Natural killer cell treated with Interleukin-12 subunit alpha and Interleukin-12 subunit beta and Interleukin-15 and Interleukin-18, amount 100 ng/mL, for 72 hours (primary cell): ENCODE results near the gene RBM3. TPM values are rescaled to one million over a fixed set of nuclear protein-coding genes. Genes with fewer than 3 reads are reported as not detected.

ENCODE experiments used
- ATAC-seq, 2 donors: fragments of 150-1000 bp; cut with Tn5 transposase in 1 of 2; sonication (Bioruptor Pico), chemical (Tn5 transposase) in 1 of 2; 2 replicates each; pipeline ENCODE4 v1.10.0; 2021
- DNase-seq: peaks from one replicate; pipeline ENCODE4 v3.0.0; 2022; ENCODE audit warnings: low spot score
- H3K27ac Mint-ChIP-seq, 2 donors: 1 replicate in 1 of 2; 2 replicates in 1 of 2; pipeline ENCODE4 v1.8.0; 2022; ENCODE audit warnings: mixed read lengths in 2 of 2, mild to moderate bottlenecking in 1 of 2, moderate library complexity in 1 of 2
- H3K27me3 Mint-ChIP-seq, 2 donors: 1 replicate in 1 of 2; 2 replicates in 1 of 2; pipeline ENCODE4 v1.8.0; 2022; ENCODE audit warnings: mixed read lengths in 2 of 2
- H3K36me3 Mint-ChIP-seq: one replicate; pipeline ENCODE4 v1.8.0; 2022; ENCODE audit warnings: mixed read lengths
- H3K4me1 Mint-ChIP-seq, 2 donors: 1 replicate in 1 of 2; 2 replicates in 1 of 2; pipeline ENCODE4 v1.8.0; 2022; ENCODE audit warnings: low read depth in 2 of 2, mixed read lengths in 2 of 2, mild to moderate bottlenecking in 1 of 2
- H3K4me3 Mint-ChIP-seq: one replicate; pipeline ENCODE4 v1.8.0; 2022; ENCODE audit warnings: mixed read lengths
- H3K9me3 Mint-ChIP-seq: 2 replicates; pipeline ENCODE4 v1.8.0; 2022; ENCODE audit warnings: mixed read lengths
- total RNA-seq, 2 donors: library from RNA; stranded (reverse); gene quantifications; one replicate each; pipeline ENCODE4 v1.2.3, GENCODE V29; 2022

RBM3 gene
- total RNA-seq, 2 donors from 2014 or later = 329 to 362 TPM

DNA sequence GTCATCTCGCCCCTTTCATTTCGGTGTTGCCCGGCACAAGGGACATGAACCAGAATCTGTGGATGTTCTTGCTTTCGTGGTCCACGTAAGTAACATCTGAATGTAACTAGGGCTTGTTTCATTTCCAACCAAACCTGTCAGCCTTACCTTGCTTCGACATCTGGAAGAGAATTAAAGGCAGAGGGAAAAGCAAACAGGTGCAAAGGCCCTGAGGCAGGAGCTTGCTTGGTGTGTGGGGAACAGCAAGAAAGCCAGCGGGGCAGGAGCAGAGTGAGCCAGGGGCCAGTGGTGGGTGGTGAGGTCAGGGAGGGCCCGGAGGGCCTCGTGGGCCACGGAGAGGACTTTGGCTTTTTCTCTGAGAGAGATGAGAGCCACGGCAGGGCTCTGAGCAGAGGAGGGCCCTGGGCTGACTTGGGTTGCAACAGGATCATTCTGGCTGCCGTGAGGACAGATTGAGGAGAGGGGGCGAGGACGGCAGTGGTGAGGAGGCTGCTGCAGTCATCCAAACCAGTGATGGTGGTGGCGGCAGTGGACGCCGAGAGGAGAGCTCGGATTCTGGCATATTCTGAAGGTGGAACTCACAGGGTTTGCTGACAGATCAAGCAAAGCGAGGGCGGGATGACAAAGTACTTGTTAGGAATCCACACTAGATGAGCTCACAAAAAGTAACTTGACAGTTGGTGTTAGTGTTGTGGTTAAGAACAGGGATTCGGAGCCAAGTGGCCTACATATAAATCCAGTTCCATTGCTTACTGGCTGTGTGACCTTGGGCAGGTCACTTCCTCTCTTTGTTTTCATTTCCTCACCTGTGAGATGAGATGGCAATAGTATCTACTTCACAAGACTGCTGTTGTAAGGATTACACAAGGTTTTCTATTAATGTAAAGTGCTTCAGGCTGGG, 16.2 kb downstream of the RBM3 start:
- Mint-ChIP-seq H3K27ac (no peak overlapping the region), H3K36me3 (no peaks in the 10 kb centered on the region), H3K27me3 (peaks cover 0 to 6% of the 10 kb centered on the region in 2 donors), H3K9me3 (no peaks in the 10 kb centered on the region), H3K4me1 (no peaks in the 10 kb centered on the region), H3K4me3 (no peak overlapping the region)
- ATAC-seq (no peak), DNase-seq (no peak)

DNA sequence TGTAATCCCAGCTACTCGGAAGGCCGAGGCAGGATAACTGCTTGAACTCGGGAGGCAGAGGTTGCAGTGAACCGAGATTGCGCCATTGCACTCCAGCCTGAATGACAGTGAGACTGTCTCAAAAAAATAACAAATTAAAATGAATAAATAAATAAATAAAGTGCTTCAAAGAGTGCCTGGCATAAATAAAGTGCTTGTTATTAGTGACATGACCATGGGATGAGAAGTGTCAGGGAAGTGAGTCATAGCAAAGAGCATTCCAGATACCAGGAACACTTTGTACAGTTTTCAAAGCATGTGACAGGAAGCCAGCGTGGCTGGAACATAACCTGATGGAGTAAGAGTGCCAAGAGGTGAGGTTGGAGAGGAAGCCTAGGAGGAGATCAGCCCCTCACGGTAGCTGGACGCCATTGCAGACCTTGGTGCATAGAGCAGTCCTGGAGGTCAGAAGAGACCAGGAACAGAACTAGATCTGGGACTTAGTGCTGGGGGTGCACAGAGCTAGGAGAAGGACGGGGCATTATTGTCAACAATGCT, 17.0 kb downstream of the RBM3 start:
- Mint-ChIP-seq H3K4me1 (no peaks in the 10 kb centered on the region), H3K27ac (no peak overlapping the region), H3K4me3 (no peak overlapping the region), H3K9me3 (no peaks in the 10 kb centered on the region), H3K36me3 (no peaks in the 10 kb centered on the region), H3K27me3 (peaks cover 0 to 6% of the 10 kb centered on the region in 2 donors)
- DNase-seq = no peak
- no peak for ATAC-seq

DNA sequence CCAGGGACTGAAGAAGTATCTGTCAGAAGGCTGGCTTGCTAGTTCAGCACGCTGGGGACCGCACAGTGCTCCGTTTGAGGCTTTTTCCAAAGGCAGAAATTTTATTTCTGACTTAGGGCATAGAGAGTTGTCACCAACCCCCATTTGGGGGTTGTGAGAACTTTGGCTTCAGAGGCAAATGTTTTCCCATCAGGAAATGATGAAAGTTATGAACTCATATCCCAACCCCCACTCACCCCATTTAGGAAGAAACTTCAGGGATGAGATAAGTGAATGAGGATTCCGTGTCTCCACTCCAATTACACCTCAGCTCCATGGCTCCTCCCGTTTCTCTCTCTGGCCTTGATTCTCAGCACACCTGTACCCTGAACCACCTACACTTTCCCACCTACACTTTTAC, 18.7 kb downstream of the RBM3 start:
- ATAC-seq (no peak), DNase-seq (no peak)
- H3K27ac Mint-ChIP-seq = no peak overlapping the region
- peaks cover 7% of the 10 kb centered on the region in 2 donors for H3K4me1 Mint-ChIP-seq
- no peaks in the 10 kb centered on the region for H3K36me3 Mint-ChIP-seq
- peaks cover 0 to 6% of the 10 kb centered on the region in 2 donors for H3K27me3 Mint-ChIP-seq
- no peak overlapping the region for H3K4me3 Mint-ChIP-seq
- H3K9me3 Mint-ChIP-seq = no peaks in the 10 kb centered on the region

DNA sequence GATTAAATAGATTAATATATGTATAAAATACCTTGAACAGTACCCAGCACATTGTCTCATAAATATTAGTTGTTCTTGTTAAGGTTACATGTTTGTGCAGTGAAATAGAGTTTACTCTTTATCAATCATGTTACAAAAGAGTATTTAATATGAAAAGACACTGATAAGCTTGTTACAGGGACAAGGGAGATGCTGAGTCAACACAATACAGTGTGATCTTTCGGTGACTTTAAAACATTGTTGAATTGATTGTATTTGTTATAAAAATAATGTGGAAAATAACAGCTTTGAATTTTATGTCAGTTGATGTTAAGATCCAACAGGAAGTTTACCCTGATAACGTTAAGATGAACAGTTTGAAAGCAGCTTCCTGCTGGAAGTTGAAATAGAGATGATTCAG, 21.6 kb downstream of the RBM3 start:
- H3K27ac Mint-ChIP-seq = no peak overlapping the region
- H3K27me3 Mint-ChIP-seq = peaks cover 0 to 2% of the 10 kb centered on the region in 2 donors
- H3K4me1 Mint-ChIP-seq = peaks cover 9 to 15% of the 10 kb centered on the region in 2 donors
- no peak overlapping the region for H3K4me3 Mint-ChIP-seq
- H3K36me3 Mint-ChIP-seq = no peaks in the 10 kb centered on the region
- ATAC-seq (no peak), DNase-seq (no peak)
- H3K9me3 Mint-ChIP-seq = no peaks in the 10 kb centered on the region

DNA sequence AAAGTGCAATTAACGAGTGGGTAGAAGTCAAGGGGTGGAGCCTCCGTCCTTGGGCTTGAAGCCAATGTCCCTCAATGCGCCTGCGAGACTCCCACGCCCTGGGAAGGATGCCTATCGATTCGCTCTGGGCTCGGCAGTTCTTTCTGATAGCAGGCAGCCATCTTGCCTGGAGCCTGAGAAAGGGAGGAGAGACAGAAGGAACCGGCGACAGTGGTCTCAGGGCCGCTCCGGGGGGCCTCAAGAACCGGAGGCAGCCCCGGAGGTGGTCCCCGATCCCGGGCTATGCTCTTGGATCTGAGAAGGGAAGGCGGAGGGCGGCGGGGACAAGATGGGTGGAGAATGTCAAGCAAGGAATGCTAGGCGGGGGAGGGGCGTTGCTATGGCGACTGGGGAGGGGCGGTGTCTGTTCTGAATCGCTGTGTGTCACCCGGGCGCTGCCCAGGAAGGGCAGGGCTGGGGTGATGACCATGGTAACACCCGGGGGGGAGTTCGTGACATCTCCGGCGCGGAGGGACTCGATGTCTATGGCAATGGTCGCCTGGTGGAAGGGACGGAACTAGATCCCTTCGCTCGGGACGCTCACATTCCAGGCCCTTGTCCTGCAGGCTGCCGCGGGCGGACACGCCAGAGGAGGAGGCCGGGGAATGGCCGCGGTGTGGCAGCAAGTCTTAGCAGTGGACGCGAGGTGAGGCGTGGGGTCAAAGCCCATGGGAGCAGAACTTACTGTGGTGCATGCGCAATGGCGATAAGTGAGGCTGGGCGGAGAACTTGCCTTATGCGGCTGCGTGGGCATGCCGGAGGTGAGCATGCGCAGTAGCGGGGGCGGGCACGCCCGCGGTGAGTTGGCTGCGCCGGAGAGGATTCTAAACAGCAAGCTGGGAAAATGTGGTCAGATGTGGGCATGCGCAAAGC, 23.3 kb downstream of the RBM3 start, which contains the start of gene WDR13:
TSS of gene WDR13 (plus strand) at position 140 of the 912 bp plus-strand sequence. CDS start at position 645, 505 bp downstream.
- H3K4me1 Mint-ChIP-seq = peaks cover 9 to 15% of the 10 kb centered on the region in 2 donors

DNA sequence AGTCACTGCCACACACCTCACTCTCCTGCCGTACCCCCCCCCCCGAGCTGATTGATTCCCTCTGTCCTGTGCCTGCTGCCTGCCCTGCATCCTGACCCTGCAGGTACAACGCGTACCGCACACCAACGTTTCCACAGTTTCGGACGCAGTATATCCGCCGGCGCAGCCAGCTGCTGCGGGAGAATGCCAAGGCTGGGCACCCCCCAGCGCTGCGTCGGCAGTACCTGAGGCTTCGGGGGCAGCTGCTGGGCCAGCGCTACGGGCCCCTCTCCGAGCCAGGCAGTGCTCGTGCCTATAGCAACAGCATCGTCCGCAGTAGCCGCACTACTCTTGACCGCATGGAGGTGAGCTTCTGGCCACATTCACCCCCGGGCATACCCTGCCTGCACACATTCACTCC, 24.3 kb downstream of the RBM3 start:
- Mint-ChIP-seq H3K4me1 (peaks cover 9 to 15% of the 10 kb centered on the region in 2 donors), H3K27me3 (no peaks in the 10 kb centered on the region), H3K4me3 (peak overlapping the region; percentile 94), H3K36me3 (peaks cover 7% of the 10 kb centered on the region), H3K27ac (peak overlapping the region; percentile 91 to 96), H3K9me3 (no peaks in the 10 kb centered on the region)
- ATAC-seq = no peak
- DNase-seq = no peak

More for the DNA sequence above, 23.3 kb downstream of the RBM3 start, which contains the start of gene WDR13:
- peaks cover 3% of the 10 kb centered on the region for H3K36me3 Mint-ChIP-seq
- no peaks in the 10 kb centered on the region for H3K27me3 Mint-ChIP-seq
- H3K4me3 Mint-ChIP-seq = peak within 1 kb of the TSS; percentile 94
- H3K9me3 Mint-ChIP-seq = no peaks in the 10 kb centered on the region
- ATAC-seq = peak; percentile 92 to 93
- peak within 1 kb of the TSS; percentile 91 to 96 for H3K27ac Mint-ChIP-seq
- DNase-seq = peak; percentile 89

DNA sequence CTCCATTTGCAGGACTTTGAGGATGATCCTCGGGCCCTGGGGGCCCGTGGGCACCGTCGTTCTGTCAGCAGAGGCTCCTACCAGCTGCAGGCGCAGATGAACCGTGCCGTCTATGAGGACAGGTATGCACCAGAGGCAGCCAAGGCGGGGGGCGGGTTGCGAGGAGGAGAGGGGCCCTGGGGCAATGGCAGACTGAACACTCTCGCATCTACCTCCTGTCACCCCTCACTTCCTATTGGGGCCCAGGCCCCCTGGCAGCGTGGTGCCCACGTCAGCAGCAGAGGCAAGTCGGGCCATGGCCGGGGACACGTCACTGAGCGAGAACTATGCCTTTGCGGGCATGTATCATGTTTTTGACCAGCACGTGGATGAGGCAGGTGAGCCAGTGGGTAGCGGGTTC, 25.1 kb downstream of the RBM3 start:
- DNase-seq = no peak
- Mint-ChIP-seq H3K4me3 (no peak overlapping the region), H3K27ac (no peak overlapping the region), H3K9me3 (no peaks in the 10 kb centered on the region), H3K4me1 (peaks cover 9 to 15% of the 10 kb centered on the region in 2 donors), H3K36me3 (peaks cover 7% of the 10 kb centered on the region), H3K27me3 (no peaks in the 10 kb centered on the region)
- no peak for ATAC-seq

DNA sequence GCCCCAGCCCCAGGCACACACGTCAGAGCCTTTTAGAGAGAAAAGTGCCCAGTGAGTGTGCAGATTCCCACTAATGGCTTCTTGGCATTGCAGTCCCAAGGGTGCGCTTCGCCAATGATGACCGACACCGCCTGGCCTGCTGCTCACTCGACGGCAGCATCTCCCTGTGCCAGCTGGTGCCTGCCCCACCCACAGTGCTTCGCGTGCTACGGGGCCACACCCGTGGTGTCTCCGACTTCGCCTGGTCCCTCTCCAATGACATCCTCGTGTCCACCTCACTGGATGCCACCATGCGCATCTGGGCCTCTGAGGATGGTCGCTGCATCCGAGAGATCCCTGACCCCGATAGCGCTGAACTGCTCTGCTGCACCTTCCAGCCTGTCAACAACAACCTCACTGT, 25.9 kb downstream of the RBM3 start:
- Mint-ChIP-seq H3K4me3 (no peak overlapping the region), H3K36me3 (peaks cover 7% of the 10 kb centered on the region), H3K27ac (no peak overlapping the region), H3K27me3 (no peaks in the 10 kb centered on the region), H3K9me3 (no peaks in the 10 kb centered on the region), H3K4me1 (peaks cover 9 to 15% of the 10 kb centered on the region in 2 donors)
- no peak for ATAC-seq
- no peak for DNase-seq

DNA sequence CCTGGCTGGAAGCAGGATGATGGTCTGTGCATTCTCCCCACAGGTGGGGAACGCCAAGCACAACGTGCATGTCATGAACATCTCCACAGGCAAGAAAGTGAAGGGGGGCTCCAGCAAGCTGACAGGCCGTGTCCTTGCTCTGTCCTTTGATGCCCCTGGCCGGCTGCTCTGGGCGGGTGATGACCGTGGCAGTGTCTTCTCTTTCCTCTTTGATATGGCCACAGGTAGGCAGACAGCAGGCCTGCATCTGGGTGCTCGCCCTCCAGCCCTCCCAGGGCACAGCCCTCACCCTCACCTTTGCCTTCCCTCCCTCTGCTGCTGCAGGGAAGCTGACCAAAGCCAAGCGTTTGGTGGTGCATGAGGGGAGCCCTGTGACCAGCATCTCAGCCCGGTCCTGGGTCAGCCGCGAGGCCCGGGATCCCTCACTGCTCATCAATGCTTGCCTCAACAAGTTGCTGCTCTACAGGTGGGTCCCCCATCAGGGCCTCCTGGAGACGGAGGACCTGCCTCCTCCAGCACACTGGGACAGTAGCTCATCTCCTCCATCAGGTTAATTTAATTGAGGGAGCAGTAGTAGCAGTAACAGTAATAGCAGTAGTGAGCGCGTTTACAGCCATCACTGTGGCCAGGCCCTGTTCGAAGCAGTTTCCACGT, 27.6 kb downstream of the RBM3 start:
- Mint-ChIP-seq H3K27ac (no peak overlapping the region), H3K27me3 (no peaks in the 10 kb centered on the region), H3K4me3 (no peak overlapping the region), H3K4me1 (peaks cover 9 to 15% of the 10 kb centered on the region in 2 donors), H3K36me3 (peaks cover 7% of the 10 kb centered on the region), H3K9me3 (no peaks in the 10 kb centered on the region)
- no peak for DNase-seq
- ATAC-seq = no peak

DNA sequence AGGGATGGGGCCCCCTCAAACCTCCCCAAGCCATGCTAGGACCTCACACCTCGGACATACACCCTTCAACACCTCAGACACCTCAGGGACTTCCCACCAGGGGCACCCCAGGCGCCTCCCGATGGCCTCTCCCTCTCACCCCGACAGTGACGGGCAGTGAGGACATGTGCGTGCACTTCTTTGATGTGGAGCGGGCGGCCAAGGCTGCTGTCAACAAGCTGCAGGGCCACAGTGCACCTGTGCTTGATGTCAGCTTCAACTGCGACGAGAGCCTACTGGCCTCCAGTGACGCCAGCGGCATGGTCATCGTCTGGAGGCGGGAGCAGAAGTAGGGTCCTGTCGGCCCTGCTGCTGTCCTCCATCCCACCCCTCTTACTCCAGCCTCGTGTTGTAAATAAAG, 30.4 kb downstream of the RBM3 start:
- H3K9me3 Mint-ChIP-seq = no peaks in the 10 kb centered on the region
- H3K4me1 Mint-ChIP-seq = no peaks in the 10 kb centered on the region
- H3K27me3 Mint-ChIP-seq = no peaks in the 10 kb centered on the region
- H3K27ac Mint-ChIP-seq = no peak overlapping the region
- DNase-seq (no peak), ATAC-seq (no peak)
- peaks cover 7% of the 10 kb centered on the region for H3K36me3 Mint-ChIP-seq
- H3K4me3 Mint-ChIP-seq = no peak overlapping the region

DNA sequence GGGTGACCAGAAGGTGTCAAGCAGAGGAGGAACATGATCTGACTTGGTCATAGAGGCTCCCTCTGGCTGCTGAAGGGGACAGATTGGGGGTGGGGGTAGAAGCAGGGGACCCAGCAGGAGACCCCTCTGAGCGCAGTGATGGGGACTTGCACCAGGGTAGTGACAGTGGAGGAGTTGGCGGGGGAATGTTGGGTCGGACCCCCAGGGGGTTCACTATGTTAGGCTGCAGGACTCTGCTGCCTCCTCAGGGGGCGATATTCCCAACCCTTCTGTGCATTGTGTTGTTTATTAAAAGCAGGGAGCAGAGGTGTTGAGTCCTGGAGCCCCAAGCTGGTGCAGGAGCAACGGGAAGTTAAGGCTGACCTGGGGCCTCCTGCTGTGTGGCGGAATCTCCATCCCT, 31.8 kb downstream of the RBM3 start:
- H3K4me3 Mint-ChIP-seq = no peak overlapping the region
- no peak overlapping the region for H3K27ac Mint-ChIP-seq
- H3K9me3 Mint-ChIP-seq = no peaks in the 10 kb centered on the region
- no peaks in the 10 kb centered on the region for H3K4me1 Mint-ChIP-seq
- ATAC-seq = no peak
- no peak for DNase-seq
- H3K36me3 Mint-ChIP-seq = peaks cover 7% of the 10 kb centered on the region
- H3K27me3 Mint-ChIP-seq = no peaks in the 10 kb centered on the region

DNA sequence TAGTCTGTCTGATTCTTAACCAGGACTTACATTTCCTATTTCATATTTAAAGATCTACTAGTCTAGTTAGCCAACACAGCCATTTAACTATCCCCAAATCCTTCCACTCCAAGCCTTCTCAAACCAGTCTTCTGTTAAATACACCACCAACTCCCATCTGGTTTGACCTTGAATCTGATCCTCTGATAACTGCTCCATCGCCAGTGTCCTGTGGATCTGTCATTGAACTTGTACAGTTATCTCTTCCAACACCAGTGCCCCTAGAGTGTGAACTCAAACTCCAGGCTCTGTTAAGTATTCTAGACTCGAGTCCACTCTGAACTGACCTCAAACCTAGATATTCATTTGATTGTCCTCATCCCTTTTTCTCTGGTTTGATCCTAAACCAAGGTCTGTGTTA, 37.4 kb downstream of the RBM3 start:
- Mint-ChIP-seq H3K27me3 (peaks cover 0 to 9% of the 10 kb centered on the region in 2 donors), H3K27ac (no peak overlapping the region), H3K4me3 (no peak overlapping the region), H3K9me3 (no peaks in the 10 kb centered on the region), H3K36me3 (no peaks in the 10 kb centered on the region), H3K4me1 (no peaks in the 10 kb centered on the region)
- ATAC-seq (no peak), DNase-seq (no peak)

DNA sequence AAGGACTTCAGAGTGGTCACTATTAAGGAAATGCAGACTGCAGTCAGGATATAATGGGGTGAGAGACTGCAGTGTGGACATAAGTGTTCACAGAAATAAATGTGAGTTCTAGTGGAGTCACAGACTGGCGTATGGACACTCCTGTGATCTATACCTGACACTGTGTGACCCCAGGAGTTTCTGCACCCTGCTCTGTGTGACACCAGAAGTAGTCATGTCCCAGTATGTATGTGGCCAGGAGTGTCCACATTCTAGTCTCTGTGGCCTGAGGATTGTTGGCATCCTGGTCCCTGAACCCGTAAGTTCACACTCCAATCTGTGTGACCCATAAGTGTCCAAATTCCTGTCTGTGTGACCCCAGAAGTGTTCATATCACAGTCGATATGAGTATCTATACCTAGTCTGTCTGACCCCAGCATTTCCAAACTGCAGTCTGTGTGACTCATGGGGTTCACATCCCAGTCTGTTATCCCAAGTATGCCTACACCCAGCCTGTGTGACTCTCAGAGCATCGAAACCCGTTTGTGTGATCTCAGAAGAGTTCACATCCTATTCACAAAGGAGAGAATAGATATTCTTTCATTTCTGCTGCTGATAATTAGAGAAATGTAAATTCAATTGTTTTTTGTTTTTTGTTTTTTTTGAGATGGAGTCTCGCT, 39.3 kb downstream of the RBM3 start:
- no peak for ATAC-seq
- Mint-ChIP-seq H3K4me3 (no peak overlapping the region), H3K36me3 (no peaks in the 10 kb centered on the region)

More for the DNA sequence above, 39.3 kb downstream of the RBM3 start:
- no peak for DNase-seq
- no peak overlapping the region for H3K27ac Mint-ChIP-seq
- H3K27me3 Mint-ChIP-seq = peaks cover 0 to 14% of the 10 kb centered on the region in 2 donors
- H3K4me1 Mint-ChIP-seq = no peaks in the 10 kb centered on the region
- H3K9me3 Mint-ChIP-seq = no peaks in the 10 kb centered on the region
